HG02642 (cell line): ENCODE results near the gene DNAJC13.
A peak's percentile ranks its signal among the peaks of the same experiment; 100 is the strongest.

ENCODE experiments used
- ATAC-seq: cut with Tn5 transposase; IDR thresholded peaks from one replicate; pipeline ENCODE4 v1.9.1; 2021; ENCODE audit warnings: mild to moderate bottlenecking; ENCODE audit not compliant: unreplicated experiment, poor library complexity

DNAJC13 gene

GRCh38 chr3:132404276-132404675 lies 13.0 kb upstream of the DNAJC13 start:
- no peak for ATAC-seq

GRCh38 chr3:132405188-132405587 lies 12.1 kb upstream of the DNAJC13 start:
- ATAC-seq = no peak

- no peak for ATAC-seq
Measured at GRCh38 chr3:132405609-132406299, 11.5 kb upstream of the DNAJC13 start.

- no peak for ATAC-seq
Measured at GRCh38 chr3:132406587-132406986, 10.7 kb upstream of the DNAJC13 start.

GRCh38 chr3:132407025-132407424 lies 10.3 kb upstream of the DNAJC13 start:
- ATAC-seq = no peak

GRCh38 chr3:132414841-132415240 lies 2.5 kb upstream of the DNAJC13 start:
- ATAC-seq = no peak

GRCh38 chr3:132416161-132416560 lies 1.1 kb upstream of the DNAJC13 start:
- no peak for ATAC-seq

GRCh38 chr3:132417695-132418411 lies 551 bp downstream of the DNAJC13 start:
- ATAC-seq = peak; percentile 50

- ATAC-seq = no peak
Measured at GRCh38 chr3:132418916-132419315, 1.6 kb downstream of the DNAJC13 start.

- ATAC-seq = no peak
Measured at GRCh38 chr3:132421832-132422231, 4.5 kb downstream of the DNAJC13 start.

- ATAC-seq = no peak
Measured at GRCh38 chr3:132422531-132422930, 5.2 kb downstream of the DNAJC13 start.

- no peak for ATAC-seq
Measured at GRCh38 chr3:132432639-132433038, 15.3 kb downstream of the DNAJC13 start.

GRCh38 chr3:132433121-132433520 lies 15.8 kb downstream of the DNAJC13 start:
- no peak for ATAC-seq

- ATAC-seq = no peak
Measured at GRCh38 chr3:132435224-132435910, 18.1 kb downstream of the DNAJC13 start.

GRCh38 chr3:132435911-132436425 lies 18.7 kb downstream of the DNAJC13 start:
- no peak for ATAC-seq

- no peak for ATAC-seq
Measured at GRCh38 chr3:132443421-132443820, 26.1 kb downstream of the DNAJC13 start.

- no peak for ATAC-seq
Measured at GRCh38 chr3:132444383-132444782, 27.1 kb downstream of the DNAJC13 start.

- no peak for ATAC-seq
Measured at GRCh38 chr3:132445817-132446216, 28.5 kb downstream of the DNAJC13 start.

GRCh38 chr3:132448216-132448961 lies 31.1 kb downstream of the DNAJC13 start:
- ATAC-seq = no peak

GRCh38 chr3:132456136-132456535 lies 38.8 kb downstream of the DNAJC13 start:
- no peak for ATAC-seq
